Right renal cortex interstitium (tissue), 3 donors: ENCODE data around the gene NLRX1. TPM values are rescaled to one million over a fixed set of nuclear protein-coding genes. Genes with fewer than 3 reads are reported as not detected.
"Not testable (repeated sequence)": the region's sequence is repeated elsewhere in the genome, so short reads cannot be mapped to it uniquely, and the experiment has no call there.

ENCODE experiments used
- DNase-seq, 3 donors: peaks; one replicate each; pipeline ENCODE4 v3.0.0-alpha.2; 2013; ENCODE audit warnings: low read depth in 3 of 3, low spot score in 2 of 3
- polyA plus RNA-seq, 3 donors: library from polyadenylated mRNA; unstranded; fragments of 120-200 nt; gene quantifications; one replicate each; pipeline ENCODE4 v1.2.1, GENCODE V29; 2013; ENCODE audit not compliant: insufficient read length in 3 of 3

NLRX1 gene
- polyA plus RNA-seq, 3 donors: 9.7 to 11.3 (median 10.3) TPM

DNA sequence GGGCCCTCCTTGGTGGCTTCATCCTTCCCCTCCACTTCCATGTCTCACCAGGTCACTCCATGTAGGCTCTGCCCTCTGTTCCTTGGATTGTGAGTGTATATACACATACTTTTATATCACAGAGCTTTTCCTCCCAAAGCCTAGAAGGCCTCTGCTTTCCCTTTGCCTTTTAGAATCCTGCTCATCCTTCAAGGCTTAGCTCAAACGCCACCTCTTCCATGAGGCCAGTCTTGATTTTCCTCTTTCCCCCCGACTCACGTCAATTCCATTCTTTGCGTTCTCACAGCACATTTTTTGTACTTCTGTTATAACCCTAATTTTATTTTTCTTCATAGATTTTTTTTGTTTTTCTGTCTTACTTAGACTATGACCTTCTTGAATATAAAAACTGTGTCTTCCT is 15.9 kb upstream of the NLRX1 start:
- no peak for DNase-seq

DNA sequence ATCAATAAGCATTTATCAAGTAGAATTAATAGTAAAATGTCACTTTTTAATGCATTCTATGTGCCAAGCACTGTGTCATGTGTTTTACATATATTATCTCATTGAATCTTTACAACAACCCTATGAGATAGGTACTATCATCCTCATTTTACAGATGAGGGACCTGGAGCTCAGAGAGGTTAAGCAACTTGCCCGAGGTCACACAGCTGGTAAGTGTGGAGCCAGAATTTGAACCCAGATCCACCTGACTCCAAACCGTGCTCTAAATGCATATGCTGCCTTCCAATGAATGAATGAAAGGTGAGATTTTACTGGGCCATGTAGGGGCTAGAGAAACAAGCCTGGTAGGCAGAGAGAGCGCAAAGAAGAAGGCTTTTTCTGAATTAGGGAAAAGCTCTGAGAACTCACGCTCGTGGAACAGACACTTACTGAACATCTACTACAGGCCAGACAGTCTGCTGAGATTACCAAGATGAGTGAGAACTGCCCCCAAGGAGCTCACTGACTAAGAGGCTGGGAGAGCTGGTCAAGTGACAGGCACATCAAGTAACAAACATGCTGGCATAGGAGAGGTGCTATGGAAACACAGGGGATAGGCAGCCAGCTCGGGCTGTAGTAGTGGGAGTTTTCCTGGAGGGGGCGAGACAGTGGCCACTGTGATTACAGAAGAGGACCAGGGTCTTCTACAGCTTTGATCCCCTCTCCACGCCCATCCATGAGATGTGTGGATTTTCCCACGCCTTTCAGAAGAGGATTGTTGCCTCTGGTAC is 15.3 kb upstream of the NLRX1 start:
- DNase-seq: no peak

DNA sequence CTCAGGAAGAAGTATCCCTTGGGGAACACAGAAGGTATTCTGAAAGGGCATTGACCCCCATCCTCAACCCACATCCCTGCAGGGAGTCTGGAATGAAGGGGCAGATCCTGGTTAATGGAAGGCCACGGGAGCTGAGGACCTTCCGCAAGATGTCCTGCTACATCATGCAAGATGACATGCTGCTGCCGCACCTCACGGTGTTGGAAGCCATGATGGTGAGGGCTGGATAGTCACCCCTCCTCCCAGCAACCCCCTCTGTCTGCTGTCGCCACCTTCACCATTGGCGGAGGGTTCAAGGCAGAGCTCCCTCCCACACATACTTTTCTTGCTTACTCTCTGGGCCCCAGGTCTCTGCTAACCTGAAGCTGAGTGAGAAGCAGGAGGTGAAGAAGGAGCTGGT is 14.3 kb upstream of the NLRX1 start:
- no peak for DNase-seq

DNA sequence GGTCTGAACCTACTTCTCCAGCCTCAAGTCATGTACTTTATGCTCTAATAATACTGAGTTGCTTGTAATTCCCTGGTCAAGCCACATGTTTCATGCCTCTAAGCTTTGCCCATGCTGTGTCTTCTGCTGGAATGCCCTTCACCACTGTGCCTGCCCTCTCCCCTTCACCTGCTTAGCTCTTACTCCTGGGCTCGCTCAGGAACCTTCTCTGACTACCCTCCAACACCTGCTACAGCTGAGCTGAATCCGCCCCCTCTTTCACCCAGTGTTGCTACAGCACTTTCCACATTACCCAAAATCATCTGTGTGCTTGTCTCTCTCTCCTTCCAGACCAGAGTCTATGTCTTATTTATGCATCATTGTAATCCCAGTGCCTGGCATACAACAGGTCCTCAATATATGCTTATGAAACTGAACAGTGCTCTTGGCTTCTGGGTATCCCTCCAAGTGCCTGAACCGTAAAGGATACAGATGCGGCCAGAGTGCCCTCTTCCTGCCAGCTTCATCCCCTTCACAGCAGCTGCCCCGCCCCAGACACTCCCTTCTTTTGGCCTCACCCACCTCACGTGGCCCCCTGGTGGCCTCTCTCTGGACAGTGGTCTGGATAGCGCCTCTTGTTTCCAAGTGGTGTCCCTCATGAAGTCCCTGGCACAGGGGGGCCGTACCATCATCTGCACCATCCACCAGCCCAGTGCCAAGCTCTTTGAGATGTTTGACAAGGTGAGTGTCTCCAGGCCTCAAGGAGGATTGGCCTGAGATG is 12.6 kb upstream of the NLRX1 start:
- DNase-seq: no peak

DNA sequence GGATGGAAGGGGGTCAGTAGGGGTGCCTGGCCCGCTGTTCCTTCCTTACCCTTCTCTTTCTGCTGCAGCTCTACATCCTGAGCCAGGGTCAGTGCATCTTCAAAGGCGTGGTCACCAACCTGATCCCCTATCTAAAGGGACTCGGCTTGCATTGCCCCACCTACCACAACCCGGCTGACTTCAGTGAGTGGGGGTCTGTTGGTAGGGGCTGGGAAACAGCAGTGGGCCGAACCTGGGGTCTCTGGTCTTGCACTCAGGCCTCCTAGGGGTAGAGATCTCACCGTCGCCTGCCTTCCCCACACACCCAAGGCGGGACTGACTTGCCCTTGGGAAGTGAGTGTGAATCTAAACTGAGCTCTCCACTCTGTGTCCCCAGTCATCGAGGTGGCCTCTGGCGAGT is 12.0 kb upstream of the NLRX1 start:
- DNase-seq: no peak

DNA sequence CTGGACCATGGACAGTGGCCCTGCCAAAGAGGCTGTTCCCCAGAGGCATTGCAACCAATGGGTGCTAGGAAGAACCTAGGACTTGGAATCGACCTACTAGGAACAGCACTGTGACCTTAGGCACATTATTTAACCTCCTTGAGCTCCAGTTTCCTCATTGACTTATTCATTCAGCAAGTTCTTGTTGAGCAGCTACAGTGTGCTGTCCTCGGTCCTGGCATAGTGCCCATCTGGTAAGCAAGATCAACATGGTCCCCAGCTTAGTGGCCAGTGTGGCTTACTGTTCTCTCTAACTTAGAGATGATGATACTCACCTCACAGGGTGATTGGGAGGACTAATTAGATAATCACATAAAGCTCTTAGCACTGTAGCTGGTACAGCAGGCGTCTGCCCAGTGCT is 11.5 kb upstream of the NLRX1 start:
- no peak for DNase-seq

DNA sequence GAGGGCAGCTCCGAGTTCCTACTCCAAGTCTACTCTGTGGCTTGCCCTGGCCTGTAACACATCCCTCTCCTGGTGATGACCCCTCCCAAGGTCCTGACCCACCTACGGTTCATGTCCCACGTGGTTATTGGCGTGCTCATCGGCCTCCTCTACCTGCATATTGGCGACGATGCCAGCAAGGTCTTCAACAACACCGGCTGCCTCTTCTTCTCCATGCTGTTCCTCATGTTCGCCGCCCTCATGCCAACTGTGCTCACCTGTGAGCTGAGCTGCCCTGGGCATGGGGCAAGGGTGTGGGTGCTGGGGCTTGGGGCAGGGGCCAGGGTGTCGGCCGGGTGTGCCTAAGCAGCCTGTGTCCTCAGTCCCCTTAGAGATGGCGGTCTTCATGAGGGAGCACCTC is 10.1 kb upstream of the NLRX1 start:
- DNase-seq: no peak

DNA sequence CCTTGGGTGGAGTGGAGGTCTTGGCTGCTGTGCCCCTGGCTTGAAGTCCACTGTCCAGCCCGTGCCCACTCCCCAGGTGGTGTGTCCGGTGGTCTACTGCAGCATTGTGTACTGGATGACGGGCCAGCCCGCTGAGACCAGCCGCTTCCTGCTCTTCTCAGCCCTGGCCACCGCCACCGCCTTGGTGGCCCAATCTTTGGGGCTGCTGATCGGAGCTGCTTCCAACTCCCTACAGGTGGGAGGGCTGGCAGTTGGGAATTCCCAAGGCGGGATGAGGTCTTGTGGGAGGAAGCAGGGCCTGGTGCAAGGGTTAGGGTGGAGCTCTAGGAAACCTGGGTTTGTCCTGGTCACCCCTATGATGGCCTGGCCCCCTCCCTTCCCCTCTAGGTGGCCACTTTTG is 8.4 kb upstream of the NLRX1 start:
- no peak for DNase-seq

DNA sequence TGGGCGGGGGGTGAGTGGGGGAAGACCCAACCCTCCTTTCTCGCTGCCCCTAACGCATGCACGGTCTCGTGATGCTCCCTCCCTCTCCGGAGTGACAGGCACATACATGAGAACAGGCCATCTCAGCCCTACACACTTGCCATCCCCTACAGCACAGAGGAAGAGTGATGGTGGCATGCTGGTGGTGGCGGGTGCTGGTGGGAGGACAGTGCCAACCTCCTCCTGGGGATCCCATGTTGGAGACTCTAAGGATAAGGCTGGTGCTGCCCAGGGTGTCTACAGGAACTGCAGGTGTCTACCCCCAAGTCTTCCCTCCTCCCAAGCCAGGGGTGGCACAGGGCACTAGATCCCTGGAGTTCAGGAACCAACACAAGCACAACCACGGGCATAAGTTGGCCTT is 6.7 kb upstream of the NLRX1 start:
- DNase-seq: no peak

DNA sequence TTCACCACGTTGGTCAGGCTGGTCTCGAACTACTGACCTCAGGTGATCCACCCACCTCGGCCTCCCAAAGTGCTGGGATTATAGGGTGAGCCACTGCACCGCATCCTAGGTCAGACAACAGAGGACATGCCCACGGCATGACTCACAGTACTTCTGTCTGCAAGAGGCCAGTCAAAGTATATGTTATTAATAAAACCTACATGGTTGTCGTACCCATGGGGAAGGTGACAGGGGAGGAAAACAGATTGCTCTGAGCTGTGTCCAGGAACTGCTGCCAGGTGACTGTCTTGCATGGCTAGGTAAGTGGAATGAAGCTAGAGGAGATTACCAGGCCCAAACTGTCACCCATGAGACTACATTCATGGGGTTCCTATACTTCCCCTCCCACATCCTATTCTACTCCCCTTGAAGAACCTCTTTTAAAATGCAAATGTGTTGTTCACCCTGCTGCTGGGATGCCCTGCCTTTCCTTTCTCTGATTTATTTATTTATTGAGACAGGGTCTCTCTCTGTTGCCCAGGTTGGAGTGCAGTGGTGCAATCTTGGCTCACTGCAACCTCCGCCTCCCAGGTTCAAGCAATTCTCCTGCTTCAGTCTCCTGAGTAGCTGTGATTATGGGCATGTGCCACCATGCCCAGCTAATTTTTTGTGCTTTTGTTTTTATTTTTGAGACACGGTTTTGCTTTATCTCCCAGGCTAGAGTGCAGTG is 2.0 kb upstream of the NLRX1 start:
- DNase-seq: no peak

DNA sequence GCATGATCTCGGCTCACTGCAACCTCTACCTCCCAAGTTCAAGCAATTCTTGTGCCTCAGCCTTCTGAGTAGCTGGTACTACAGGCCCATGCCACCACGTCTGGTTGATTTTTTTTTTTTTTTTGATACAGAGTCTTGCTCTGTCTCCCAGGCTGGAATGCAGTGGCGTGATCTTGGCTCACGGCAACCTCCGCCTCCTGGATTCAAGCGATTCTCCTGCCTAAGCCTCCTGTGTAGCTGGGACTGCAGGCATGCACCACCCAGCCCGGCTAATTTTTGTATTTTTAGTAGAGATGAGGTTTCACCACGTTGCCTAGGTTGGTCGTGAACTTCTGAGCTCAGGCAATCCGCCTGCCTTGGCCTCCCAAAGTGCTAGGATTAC is 1.5 kb upstream of the NLRX1 start:
- DNase-seq: not testable (repeated sequence)

DNA sequence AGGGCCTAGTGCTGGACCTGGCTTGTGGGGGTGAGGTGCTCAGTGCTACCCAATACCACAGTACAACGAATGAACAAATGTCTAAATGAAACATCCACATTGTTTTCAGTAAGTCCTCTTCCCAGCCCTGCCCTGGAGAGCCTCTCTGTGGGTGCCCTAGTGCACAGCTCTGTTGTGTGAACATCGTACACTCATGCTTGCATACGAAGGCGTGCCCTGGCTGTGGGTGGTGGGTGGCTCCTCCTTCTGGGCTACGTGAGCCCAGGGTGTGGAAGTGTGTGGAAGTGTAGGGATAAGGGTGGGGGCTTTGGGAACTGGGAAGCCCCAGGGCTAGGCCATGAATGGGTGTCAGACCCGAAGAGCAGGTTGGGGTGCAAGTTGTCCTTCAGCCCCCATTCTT is 592 bp upstream of the NLRX1 start:
- DNase-seq: no peak

DNA sequence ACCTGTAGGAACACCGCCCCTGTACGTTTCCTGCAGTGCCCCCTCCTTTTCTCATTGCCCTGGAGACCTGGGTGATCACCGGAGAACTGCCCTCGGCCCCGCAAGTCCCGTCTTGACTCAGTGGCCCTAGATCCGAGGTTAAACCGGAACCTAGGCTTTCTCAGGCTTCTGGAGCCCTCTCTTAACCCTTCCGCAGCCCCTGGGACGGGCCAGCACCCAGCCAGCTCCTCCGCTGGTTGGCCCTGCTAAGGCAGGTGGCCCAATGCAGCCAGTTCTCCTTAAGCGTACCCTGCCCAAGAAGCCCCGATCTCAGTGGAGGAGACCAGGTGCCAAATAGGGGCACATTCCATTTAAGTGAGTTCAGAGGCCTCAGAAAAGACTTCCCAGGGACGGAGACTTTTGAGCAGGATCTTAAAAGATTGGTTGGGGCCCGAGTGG is 776 bp downstream of the NLRX1 start:
- DNase-seq: no peak

DNA sequence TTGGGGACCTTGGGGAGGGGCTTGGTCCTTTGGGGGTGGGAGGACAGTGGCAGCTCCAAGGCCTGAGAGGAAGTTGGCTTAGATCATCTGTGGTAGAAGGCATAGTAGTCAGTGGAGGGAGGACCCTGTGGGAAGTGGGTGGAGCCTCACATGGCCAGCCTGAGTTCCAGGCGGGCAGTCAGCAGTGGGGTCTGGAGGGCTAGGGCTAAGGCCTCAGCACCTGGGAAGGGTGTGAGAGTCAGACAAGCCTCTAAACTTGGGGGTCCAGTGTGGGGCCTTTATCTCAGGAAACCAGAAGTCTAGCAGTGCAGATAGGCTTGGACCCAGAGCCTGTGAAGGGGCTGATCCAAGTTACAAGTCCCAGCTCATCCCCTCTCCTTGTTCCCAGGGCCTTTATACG is 4.0 kb downstream of the NLRX1 start:
- no peak for DNase-seq

DNA sequence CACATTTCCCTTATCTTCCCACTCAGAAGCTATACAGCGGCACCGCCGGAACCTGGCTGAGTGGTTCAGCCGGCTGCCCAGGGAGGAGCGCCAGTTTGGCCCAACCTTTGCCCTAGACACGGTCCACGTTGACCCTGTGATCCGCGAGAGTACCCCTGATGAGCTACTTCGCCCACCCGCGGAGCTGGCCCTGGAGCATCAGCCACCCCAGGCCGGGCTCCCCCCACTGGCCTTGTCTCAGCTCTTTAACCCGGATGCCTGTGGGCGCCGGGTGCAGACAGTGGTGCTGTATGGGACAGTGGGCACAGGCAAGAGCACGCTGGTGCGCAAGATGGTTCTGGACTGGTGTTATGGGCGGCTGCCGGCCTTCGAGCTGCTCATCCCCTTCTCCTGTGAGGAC is 4.9 kb downstream of the NLRX1 start:
- DNase-seq: no peak

DNA sequence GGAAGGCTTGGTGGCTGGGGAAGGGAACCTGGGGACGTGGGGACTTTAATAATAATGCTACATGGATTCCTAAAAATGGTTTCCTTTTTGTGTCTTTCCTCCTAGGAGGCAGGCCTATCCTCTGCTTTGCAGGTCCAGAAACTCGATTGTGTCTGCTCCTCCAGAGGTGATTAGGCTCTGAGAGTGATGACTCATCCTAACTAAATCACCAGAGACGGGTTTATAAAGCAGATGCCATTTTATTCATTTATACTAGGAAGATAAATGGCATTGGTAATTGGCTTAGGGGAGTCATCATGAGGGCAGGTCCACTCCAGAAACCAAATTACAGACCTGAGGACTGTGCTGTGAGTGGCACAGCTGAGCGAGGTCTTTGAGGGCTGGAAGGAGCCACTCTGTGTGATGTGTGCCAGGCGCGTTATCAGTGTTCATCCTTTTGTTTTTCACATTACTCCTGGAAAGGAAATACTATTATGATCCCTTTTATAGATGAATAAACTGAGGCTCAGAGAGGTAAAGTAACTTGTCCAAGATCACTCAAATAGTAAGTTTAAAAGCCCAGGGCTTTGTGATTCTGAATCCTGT is 7.1 kb downstream of the NLRX1 start:
- no peak for DNase-seq

DNA sequence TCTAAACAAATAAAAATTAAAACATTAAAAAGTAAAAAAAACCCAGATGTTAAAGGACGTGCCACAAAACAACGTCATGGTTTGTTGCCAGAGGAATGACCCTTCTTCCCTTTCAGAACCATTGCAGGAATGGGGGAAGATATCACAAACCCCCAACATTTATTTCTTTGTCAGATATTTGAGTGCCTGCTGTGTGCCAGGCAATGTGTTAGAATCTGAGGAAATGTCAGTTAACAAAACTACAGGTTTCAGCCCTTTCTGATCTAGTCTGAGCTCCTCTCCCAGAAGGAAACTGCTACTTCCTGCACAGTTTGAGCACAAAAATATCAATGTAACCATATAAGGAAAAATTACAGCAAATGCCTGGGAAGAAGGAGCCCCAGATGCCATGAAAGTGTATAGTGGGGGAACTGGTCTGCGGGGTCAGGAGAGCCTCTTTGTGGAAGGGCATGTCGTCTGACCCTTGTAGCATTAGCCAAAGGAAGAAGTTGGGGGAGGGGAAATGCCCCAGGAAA is 9.7 kb downstream of the NLRX1 start:
- no peak for DNase-seq

DNA sequence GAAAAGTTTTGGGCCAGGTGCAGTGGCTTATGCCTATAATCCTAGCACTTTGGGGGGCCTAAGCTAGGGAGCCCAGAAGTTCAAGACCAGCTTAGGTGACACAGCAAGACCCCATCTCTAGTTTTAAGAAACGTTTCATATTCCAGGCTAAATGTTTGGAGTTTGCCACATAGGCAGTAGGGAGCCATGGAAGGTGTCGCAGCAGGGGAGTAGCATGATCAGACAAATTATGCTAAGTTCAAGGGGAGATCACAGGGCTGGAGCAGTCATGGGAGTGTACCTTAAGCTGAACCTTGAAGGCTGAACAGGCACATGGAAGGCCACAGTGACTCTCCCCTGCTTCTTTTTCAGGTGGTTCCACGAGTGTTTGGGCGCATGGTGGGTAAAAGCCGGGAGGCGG is 10.8 kb downstream of the NLRX1 start:
- no peak for DNase-seq

DNA sequence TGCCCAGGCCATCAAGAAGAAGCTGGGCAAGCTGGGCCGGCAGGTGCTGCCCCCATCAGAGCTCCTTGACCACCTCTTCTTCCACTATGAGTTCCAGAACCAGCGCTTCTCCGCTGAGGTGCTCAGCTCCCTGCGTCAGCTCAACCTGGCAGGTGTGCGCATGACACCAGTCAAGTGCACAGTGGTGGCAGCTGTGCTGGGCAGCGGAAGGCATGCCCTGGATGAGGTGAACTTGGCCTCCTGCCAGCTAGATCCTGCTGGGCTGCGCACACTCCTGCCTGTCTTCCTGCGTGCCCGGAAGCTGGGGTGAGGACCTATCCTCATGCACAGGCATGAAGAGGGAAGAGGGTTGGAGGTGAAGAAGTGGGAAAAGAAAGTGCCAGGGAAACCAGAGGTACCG is 11.5 kb downstream of the NLRX1 start:
- no peak for DNase-seq

DNA sequence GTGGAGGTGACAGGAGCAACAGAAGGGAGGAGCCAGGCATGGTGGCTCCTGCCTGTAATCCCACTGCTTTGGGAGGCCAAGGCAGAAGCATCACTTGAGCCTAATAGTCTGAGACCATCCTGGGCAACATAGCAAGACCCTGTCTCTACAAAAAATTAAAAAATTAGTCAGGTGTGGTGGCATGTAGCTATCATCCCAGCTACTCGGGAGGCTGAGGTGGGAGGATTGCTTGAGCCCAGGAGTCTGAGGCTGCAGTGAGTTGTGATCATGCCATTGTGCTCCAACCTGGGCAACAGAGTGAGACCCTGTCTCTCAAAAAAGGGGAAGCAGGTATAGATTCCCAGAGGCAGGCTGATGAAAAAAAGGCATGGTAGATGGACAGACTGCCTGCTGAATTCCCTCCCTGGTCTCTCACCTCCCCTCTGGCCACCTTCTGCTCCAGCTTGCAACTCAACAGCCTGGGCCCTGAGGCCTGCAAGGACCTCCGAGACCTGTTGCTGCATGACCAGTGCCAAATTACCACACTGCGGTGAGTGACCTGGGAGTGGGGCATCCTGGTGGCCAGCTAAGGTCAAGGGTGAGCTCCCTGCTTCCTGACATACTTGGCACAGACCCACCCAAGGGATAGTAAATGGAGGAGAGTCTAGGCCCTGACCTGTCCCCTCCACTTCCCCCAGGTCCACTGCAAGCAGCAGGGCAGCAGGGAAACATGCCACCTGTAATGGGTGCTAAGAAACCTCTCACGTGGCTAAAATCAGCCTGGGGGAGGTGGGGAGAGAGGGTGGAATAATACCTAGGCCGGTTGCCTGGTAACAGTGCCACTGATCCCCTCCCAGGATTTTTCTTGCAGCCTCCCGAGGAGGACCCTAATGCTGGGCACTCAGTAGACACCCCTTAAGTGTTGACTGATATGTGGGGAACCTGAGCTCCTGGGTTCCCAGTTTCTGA is 12.5 kb downstream of the NLRX1 start:
- no peak for DNase-seq
